ENCODE measurements around the gene OXLD1.

- TF ChIP-seq ZNF843 (tag by site-specific recombination; IDR thresholded peaks at IDR 0.05) (no peak), ZNF513 (tag by site-specific recombination; IDR thresholded peaks at IDR 0.05) (no peak), ZFP37 (tag by site-specific recombination; IDR thresholded peaks at IDR 0.05) (no peak), CTCF (tag by site-specific recombination; IDR thresholded peaks at IDR 0.05) (no peak), ZBTB17 (tag by site-specific recombination; IDR thresholded peaks at IDR 0.05) (no peak), ZNF157 (tag by site-specific recombination; IDR thresholded peaks at IDR 0.05) (no peak), ZNF350 (tag by site-specific recombination; IDR thresholded peaks at IDR 0.05) (no peak), OVOL3 (tag by site-specific recombination; IDR thresholded peaks at IDR 0.05) (no peak), ZNF416 (tag by site-specific recombination; IDR thresholded peaks at IDR 0.05) (no peak), SETDB1 (IDR thresholded peaks at IDR 0.05; ENCODE audit: insufficient read length, low read length) (no peak), ZNF239 (tag by site-specific recombination; IDR thresholded peaks at IDR 0.05) (no peak)
Observed at GRCh38 chr17:81707725-81708646, 41.6 kb upstream of the OXLD1 start.
